ENCODE measurements around the gene WDR46.
"Not testable (repeated sequence)": the region's sequence is repeated elsewhere in the genome, so short reads cannot be mapped to it uniquely, and the experiment has no call there.

The WDR46 gene

GRCh38 chr6:33264015-33264414, 25.0 kb downstream of the WDR46 start:
- WGBS, 2 experiments, result 93 to 95% methylated on average over 7 of the region's 7 CpGs
- Histone ChIP-seq H3K36me3 (ENCODE audit: control insufficient read depth, insufficient read depth, low read length) (peaks cover 29% of the 10 kb centered on the region), H3K27ac (ENCODE audit: insufficient read depth, low read depth, low read length, poor library complexity, severe bottlenecking) (no peak overlapping the region), H3K4me3 (ENCODE audit: insufficient read depth, low read depth, low read length) (no peak overlapping the region), H3K9me3 (ENCODE audit: control insufficient read depth, low read length) (no peaks in the 10 kb centered on the region), H3K4me1 (ENCODE audit: control insufficient read depth, insufficient read depth, low read length) (no peaks in the 10 kb centered on the region), H3K27me3 (ENCODE audit: control insufficient read depth, insufficient read depth, low read length, poor library complexity, severe bottlenecking) (no peaks in the 10 kb centered on the region)

DNA sequence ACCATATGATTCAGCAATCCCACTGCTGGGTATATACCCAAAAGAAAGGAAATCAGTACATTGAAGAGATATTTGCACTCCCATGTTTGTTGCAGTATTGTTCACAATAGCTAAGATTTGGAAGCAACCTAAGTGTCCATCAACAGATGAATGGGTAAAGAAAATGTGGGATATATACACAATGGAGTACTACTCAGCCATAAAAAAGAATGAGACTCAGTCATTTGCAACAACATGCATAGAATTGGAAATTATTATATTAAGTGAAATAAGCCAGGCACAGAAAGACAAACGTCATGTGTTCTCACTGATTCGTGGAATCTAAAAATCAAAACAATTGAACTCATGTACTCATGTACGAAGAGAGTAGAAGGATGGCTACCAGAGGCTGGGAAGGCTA, 26.5 kb downstream of the WDR46 start:
- H3K9me3 ChIP-seq (ENCODE audit: control insufficient read depth, low read length); H3K27me3 ChIP-seq (ENCODE audit: control insufficient read depth, insufficient read depth, low read length, poor library complexity, severe bottlenecking); H3K4me3 ChIP-seq (ENCODE audit: insufficient read depth, low read depth, low read length); H3K4me1 ChIP-seq (ENCODE audit: control insufficient read depth, insufficient read depth, low read length); H3K27ac ChIP-seq (ENCODE audit: insufficient read depth, low read depth, low read length, poor library complexity, severe bottlenecking): not testable (repeated sequence)
- WGBS, 2 experiments, result 83 to 84% methylated on average over 3 of the region's 3 CpGs
- H3K36me3 ChIP-seq (ENCODE audit: control insufficient read depth, insufficient read depth, low read length), result peaks cover 25% of the 10 kb centered on the region

- WGBS, 2 experiments, result 93 to 96% methylated on average over 5 of the region's 5 CpGs
- Histone ChIP-seq H3K4me1 (ENCODE audit: control insufficient read depth, insufficient read depth, low read length) (no peaks in the 10 kb centered on the region), H3K27me3 (ENCODE audit: control insufficient read depth, insufficient read depth, low read length, poor library complexity, severe bottlenecking) (no peaks in the 10 kb centered on the region), H3K36me3 (ENCODE audit: control insufficient read depth, insufficient read depth, low read length) (peaks cover 9% of the 10 kb centered on the region), H3K4me3 (ENCODE audit: insufficient read depth, low read depth, low read length) (no peak overlapping the region), H3K27ac (ENCODE audit: insufficient read depth, low read depth, low read length, poor library complexity, severe bottlenecking) (no peak overlapping the region), H3K9me3 (ENCODE audit: control insufficient read depth, low read length) (no peaks in the 10 kb centered on the region)
Measured at GRCh38 chr6:33259032-33259431, 30.0 kb downstream of the WDR46 start.

DNA sequence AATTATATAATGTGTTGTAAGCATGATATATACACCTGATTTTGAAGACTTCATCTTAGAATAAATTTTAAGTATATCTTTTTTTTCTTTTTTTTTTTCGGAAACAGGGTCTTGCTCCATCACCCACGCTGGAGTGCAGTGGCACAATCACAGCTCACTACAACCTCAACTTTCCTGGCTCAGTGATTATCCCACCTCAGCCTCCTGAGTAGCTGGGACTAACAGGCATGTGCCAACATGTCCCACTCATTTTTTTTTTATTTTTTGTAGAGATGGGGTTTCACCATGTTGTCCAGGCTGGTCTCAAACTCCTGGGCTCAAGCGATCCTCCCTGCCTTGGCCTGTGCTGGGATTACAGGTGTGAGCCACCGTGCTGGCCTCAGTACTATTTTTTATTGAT, 34.4 kb downstream of the WDR46 start:
- H3K4me1 ChIP-seq (ENCODE audit: control insufficient read depth, insufficient read depth, low read length), result peaks cover 4% of the 10 kb centered on the region
- no peak overlapping the region for H3K27ac ChIP-seq (ENCODE audit: insufficient read depth, low read depth, low read length, poor library complexity, severe bottlenecking)
- no peaks in the 10 kb centered on the region for H3K9me3 ChIP-seq (ENCODE audit: control insufficient read depth, low read length)
- WGBS, 2 experiments, result 90 to 94% methylated on average over 3 to 4 of the region's 4 CpGs
- H3K27me3 ChIP-seq (ENCODE audit: control insufficient read depth, insufficient read depth, low read length, poor library complexity, severe bottlenecking), result no peaks in the 10 kb centered on the region
- peaks cover 9% of the 10 kb centered on the region for H3K36me3 ChIP-seq (ENCODE audit: control insufficient read depth, insufficient read depth, low read length)
- no peak overlapping the region for H3K4me3 ChIP-seq (ENCODE audit: insufficient read depth, low read depth, low read length)

DNA sequence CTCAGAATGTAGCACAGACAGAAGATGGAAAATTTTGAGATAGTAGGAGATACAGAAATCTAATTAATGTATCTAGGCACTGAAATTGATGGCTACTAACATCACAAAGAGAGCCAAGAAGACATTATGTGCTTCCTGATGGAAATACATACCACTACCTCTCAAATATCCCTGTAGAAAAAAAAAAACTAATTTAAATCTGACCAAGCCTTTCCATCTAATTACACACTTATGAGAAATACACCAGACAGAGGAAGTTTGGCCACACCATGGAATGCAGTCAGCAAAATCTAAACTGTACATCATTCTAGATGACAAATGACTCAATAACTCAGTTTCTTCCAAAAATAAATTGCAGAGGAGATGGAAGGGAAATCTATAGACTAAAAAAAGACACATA, 36.3 kb downstream of the WDR46 start:
- Histone ChIP-seq H3K4me1 (ENCODE audit: control insufficient read depth, insufficient read depth, low read length) (peaks cover 8% of the 10 kb centered on the region), H3K27me3 (ENCODE audit: control insufficient read depth, insufficient read depth, low read length, poor library complexity, severe bottlenecking) (peaks cover 11% of the 10 kb centered on the region)

GRCh38 chr6:33251395-33252012, 37.5 kb downstream of the WDR46 start:
- no peak overlapping the region for H3K27ac ChIP-seq (ENCODE audit: insufficient read depth, low read depth, low read length, poor library complexity, severe bottlenecking)
- H3K36me3 ChIP-seq (ENCODE audit: control insufficient read depth, insufficient read depth, low read length), result no peaks in the 10 kb centered on the region
- H3K4me1 ChIP-seq (ENCODE audit: control insufficient read depth, insufficient read depth, low read length), result peaks cover 8% of the 10 kb centered on the region
- no peaks in the 10 kb centered on the region for H3K9me3 ChIP-seq (ENCODE audit: control insufficient read depth, low read length)
- WGBS, 2 experiments, result 92 to 93% methylated on average over 6 of the region's 6 CpGs
- no peak overlapping the region for H3K4me3 ChIP-seq (ENCODE audit: insufficient read depth, low read depth, low read length)
- peaks cover 21% of the 10 kb centered on the region for H3K27me3 ChIP-seq (ENCODE audit: control insufficient read depth, insufficient read depth, low read length, poor library complexity, severe bottlenecking)

More for the DNA sequence above, 36.3 kb downstream of the WDR46 start:
- H3K27ac ChIP-seq (ENCODE audit: insufficient read depth, low read depth, low read length, poor library complexity, severe bottlenecking), result no peak overlapping the region
- no peaks in the 10 kb centered on the region for H3K9me3 ChIP-seq (ENCODE audit: control insufficient read depth, low read length)
- H3K4me3 ChIP-seq (ENCODE audit: insufficient read depth, low read depth, low read length), result no peak overlapping the region
- H3K36me3 ChIP-seq (ENCODE audit: control insufficient read depth, insufficient read depth, low read length), result no peaks in the 10 kb centered on the region

DNA sequence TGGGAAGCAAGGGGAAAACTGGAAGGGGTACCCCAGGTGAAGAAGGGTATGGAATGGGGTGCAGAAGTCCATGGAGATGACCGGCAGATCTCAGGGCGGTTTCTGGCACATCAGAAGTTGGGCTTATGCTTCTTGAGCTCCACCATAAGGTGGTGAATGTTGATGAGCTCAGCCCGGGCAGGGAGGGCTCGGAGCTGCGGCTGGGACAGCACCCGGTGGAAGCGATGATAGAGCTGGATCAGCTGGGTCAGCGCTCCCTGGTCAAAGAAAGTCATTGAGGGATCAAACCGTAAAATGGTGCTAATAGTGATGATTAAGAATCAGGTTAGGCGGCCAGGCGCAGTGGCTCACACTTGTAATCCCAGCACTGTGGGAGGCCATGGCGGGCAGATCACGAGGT, 38.3 kb downstream of the WDR46 start:
- H3K4me3 ChIP-seq (ENCODE audit: insufficient read depth, low read depth, low read length), result no peak overlapping the region
- peaks cover 8% of the 10 kb centered on the region for H3K4me1 ChIP-seq (ENCODE audit: control insufficient read depth, insufficient read depth, low read length)
- H3K36me3 ChIP-seq (ENCODE audit: control insufficient read depth, insufficient read depth, low read length), result no peaks in the 10 kb centered on the region
- 95 to 97% methylated on average over 13 of the region's 13 CpGs for WGBS, 2 experiments
- no peak overlapping the region for H3K27ac ChIP-seq (ENCODE audit: insufficient read depth, low read depth, low read length, poor library complexity, severe bottlenecking)
- peaks cover 27% of the 10 kb centered on the region for H3K27me3 ChIP-seq (ENCODE audit: control insufficient read depth, insufficient read depth, low read length, poor library complexity, severe bottlenecking)
- no peaks in the 10 kb centered on the region for H3K9me3 ChIP-seq (ENCODE audit: control insufficient read depth, low read length)

DNA sequence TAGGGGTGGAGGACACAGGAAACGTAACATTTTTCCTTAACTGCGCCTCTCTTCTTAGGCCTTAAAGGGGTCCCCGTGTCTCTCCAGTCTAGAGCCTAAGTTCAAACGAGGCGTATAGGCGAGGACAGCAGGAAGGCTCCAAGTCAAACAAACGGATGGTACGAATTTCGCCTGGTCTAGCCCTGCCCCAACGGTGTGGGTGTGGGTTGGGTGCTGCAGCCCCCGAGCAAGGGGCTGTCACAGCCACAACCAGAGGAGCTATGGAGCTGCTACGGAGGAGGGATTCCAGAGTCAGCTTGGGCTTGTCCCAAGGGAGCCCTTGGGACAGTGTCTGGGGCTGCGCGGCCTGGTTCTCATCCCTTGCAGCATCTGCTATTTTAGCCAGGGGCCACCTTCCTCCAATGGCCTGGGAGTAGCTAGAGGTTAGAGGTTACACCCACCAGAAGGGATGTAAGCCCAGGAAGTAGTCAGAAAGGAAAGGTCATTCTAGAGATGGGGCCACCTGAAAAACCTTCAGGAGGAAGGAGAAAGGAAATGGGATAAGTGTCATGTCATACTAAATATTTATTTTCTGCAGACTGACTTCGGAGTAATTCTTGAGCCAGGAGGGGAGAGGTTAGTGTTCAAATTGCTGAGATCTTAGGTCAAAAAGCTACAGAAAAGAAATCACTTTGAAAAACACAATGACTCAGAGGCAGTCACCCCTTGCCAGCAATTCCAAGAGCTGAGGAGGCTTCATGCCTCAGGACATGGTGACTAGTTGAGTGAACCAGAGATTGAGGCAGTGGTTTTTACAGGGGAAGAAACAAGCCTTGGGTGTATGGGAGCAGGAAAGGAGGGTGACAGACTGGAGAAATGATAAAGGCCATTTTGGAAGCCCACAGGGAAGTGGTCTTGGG, 39.1 kb downstream of the WDR46 start:
- no peaks in the 10 kb centered on the region for H3K9me3 ChIP-seq (ENCODE audit: control insufficient read depth, low read length)
- H3K27me3 ChIP-seq (ENCODE audit: control insufficient read depth, insufficient read depth, low read length, poor library complexity, severe bottlenecking), result peaks cover 27% of the 10 kb centered on the region
- H3K36me3 ChIP-seq (ENCODE audit: control insufficient read depth, insufficient read depth, low read length), result no peaks in the 10 kb centered on the region
- H3K4me3 ChIP-seq (ENCODE audit: insufficient read depth, low read depth, low read length), result peak overlapping the region; percentile 39
- WGBS, 2 experiments, result 47% methylated on average over 15 of the region's 15 CpGs
- H3K27ac ChIP-seq (ENCODE audit: insufficient read depth, low read depth, low read length, poor library complexity, severe bottlenecking), result peak overlapping the region; percentile 65
- H3K4me1 ChIP-seq (ENCODE audit: control insufficient read depth, insufficient read depth, low read length), result peaks cover 8% of the 10 kb centered on the region

DNA sequence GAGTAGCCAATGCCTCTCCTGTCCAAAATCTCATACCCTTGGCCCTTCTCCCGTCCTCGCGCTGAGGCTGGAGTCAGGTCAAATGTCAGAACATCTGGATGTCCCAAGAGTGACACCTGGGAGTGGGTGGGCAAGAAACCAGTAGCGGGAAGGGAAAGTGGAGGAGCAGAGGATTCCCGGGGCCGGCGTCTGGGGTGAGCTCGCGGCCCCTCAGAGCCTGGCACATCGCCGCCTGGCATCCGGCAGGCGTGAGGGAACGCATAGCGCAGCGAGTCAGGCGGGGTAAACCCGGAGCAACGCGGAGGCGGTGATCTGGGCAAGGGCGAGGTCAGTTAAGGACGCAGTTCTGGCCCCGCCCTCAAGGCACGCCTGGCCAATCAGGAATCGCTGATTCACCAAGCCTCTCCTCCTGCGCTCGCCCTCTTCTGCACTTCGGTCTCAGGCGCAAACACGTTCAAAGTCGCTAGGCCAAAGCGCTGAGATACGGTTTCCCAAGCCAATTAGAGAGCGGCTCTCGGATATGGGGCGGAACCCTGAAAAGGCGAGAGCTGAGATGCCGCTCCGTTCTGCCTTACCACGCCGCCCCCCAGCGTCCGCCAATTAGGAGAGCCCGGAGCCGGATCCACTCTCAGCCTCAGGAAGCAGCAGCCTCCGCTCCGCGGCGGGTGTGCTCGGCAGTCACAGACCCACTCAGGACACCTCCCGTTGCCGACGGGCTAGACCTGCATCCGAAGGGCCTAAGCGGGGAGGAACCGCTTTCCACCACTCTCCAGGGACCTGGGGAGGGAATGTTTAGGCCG, 39.9 kb downstream of the WDR46 start:
- H3K4me1 ChIP-seq (ENCODE audit: control insufficient read depth, insufficient read depth, low read length), result peaks cover 8% of the 10 kb centered on the region
- H3K36me3 ChIP-seq (ENCODE audit: control insufficient read depth, insufficient read depth, low read length), result no peaks in the 10 kb centered on the region
- H3K9me3 ChIP-seq (ENCODE audit: control insufficient read depth, low read length), result no peaks in the 10 kb centered on the region
- 0 to 1% methylated on average over 58 of the region's 58 CpGs for WGBS, 2 experiments
- H3K4me3 ChIP-seq (ENCODE audit: insufficient read depth, low read depth, low read length), result peak overlapping the region; percentile 39
- peak overlapping the region; percentile 66 for H3K27ac ChIP-seq (ENCODE audit: insufficient read depth, low read depth, low read length, poor library complexity, severe bottlenecking)
- H3K27me3 ChIP-seq (ENCODE audit: control insufficient read depth, insufficient read depth, low read length, poor library complexity, severe bottlenecking), result peaks cover 27% of the 10 kb centered on the region

DNA sequence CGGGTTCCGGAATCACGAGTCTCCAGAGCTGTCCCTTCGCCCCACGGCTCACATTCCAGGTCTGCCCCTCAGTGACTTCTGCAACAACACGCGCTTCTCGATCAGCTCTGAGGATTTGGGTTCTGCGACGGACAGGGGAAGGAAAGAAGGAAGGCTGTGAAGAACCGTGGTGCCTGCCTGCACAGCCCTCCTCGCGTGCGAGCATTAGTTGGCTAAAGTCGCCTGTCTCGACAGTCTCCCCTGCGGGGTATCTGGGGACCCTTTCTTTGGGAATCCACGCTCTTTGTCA, 40.5 kb downstream of the WDR46 start:
- peak overlapping the region; percentile 66 for H3K27ac ChIP-seq (ENCODE audit: insufficient read depth, low read depth, low read length, poor library complexity, severe bottlenecking)
- no peaks in the 10 kb centered on the region for H3K36me3 ChIP-seq (ENCODE audit: control insufficient read depth, insufficient read depth, low read length)
- peak overlapping the region; percentile 39 for H3K4me3 ChIP-seq (ENCODE audit: insufficient read depth, low read depth, low read length)
- H3K27me3 ChIP-seq (ENCODE audit: control insufficient read depth, insufficient read depth, low read length, poor library complexity, severe bottlenecking), result peaks cover 29% of the 10 kb centered on the region
- H3K9me3 ChIP-seq (ENCODE audit: control insufficient read depth, low read length), result no peaks in the 10 kb centered on the region
- peaks cover 8% of the 10 kb centered on the region for H3K4me1 ChIP-seq (ENCODE audit: control insufficient read depth, insufficient read depth, low read length)
- WGBS, 2 experiments, result 8 to 9% methylated on average over 18 of the region's 18 CpGs
